LHCN-M2 (cell line): ENCODE results near the gene CHD6. TPM values are rescaled to one million over a fixed set of nuclear protein-coding genes. Genes with fewer than 3 reads are reported as not detected.
A peak's percentile ranks its signal among the peaks of the same experiment; 100 is the strongest.

Experiments
- DNase-seq: peaks from one replicate; pipeline ENCODE4 v3.0.0-alpha.2; 2012; ENCODE audit warnings: low read depth
- polyA plus RNA-seq: library from polyadenylated mRNA; unstranded; fragments of >200 nt; gene quantifications from one replicate; pipeline ENCODE4 v1.2.1, GENCODE V29; 2012; ENCODE audit warnings: missing spikeins
- total RNA-seq: library from RNA; depleted of rRNA; stranded (reverse); fragments of >200 nt; gene quantifications from 2 replicates; pipeline ENCODE4 v1.2.3, GENCODE V29; 2014; rRNA removed

Gene CHD6, protein sequence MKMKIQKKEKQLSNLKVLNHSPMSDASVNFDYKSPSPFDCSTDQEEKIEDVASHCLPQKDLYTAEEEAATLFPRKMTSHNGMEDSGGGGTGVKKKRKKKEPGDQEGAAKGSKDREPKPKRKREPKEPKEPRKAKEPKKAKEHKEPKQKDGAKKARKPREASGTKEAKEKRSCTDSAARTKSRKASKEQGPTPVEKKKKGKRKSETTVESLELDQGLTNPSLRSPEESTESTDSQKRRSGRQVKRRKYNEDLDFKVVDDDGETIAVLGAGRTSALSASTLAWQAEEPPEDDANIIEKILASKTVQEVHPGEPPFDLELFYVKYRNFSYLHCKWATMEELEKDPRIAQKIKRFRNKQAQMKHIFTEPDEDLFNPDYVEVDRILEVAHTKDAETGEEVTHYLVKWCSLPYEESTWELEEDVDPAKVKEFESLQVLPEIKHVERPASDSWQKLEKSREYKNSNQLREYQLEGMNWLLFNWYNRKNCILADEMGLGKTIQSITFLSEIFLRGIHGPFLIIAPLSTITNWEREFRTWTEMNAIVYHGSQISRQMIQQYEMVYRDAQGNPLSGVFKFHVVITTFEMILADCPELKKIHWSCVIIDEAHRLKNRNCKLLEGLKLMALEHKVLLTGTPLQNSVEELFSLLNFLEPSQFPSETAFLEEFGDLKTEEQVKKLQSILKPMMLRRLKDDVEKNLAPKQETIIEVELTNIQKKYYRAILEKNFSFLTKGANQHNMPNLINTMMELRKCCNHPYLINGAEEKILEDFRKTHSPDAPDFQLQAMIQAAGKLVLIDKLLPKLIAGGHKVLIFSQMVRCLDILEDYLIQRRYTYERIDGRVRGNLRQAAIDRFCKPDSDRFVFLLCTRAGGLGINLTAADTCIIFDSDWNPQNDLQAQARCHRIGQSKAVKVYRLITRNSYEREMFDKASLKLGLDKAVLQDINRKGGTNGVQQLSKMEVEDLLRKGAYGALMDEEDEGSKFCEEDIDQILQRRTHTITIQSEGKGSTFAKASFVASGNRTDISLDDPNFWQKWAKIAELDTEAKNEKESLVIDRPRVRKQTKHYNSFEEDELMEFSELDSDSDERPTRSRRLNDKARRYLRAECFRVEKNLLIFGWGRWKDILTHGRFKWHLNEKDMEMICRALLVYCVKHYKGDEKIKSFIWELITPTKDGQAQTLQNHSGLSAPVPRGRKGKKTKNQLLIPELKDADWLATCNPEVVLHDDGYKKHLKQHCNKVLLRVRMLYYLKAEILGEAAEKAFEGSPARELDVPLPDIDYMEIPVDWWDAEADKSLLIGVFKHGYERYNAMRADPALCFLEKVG (N-terminal part only)
- total RNA-seq, result 19.5 and 20.2 TPM in 2 replicates
- polyA plus RNA-seq, result 5.1 TPM

- DNase-seq, result peak; percentile 99
These were observed at the start of gene CHD6 for GRCh38 chr20:41617902-41618806. Gene CHD6 (minus strand): TSS chr20:41618377. CDS start chr20:41551337, 67,040 bp downstream.

DNA sequence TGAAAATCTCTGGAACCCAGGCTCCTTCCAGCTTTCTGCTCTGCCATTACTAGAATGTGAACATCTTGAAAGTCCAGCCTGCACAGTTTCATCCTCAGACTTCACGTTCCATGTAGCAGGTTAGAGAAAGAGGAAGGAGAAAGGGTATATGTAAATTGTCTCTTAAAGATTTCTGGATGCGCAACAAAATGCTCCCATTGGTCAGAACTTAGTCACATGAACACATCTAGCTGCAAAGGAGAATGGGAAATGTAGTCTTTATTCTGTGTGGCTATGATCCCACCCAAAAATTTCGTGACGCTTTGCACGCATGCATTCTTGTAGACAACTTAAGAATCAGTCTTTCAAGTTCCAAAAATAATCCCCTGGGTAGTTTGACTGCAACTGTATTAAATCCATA, 46.4 kb upstream of the CHD6 start:
- DNase-seq, result peak; percentile 8

DNA sequence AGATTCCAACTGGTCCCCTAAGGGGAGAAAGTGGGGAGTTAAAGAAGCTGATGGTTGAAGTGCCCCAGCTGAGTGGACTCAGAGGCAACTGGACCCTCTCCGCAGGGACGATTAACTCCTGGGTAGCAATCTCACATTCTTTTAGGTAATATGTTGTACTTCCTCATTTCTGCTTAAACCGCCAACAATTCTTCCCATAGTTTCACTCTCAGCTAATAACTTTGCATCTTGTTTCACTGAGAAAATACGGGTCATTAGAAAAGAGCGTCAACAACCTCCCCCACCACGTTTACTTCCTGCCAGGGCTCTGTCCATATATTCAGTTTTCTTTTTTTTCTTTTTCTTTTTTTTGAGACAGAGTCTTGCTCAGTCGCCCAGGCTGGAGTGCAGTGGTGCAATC, 39.5 kb upstream of the CHD6 start:
- no peak for DNase-seq

DNA sequence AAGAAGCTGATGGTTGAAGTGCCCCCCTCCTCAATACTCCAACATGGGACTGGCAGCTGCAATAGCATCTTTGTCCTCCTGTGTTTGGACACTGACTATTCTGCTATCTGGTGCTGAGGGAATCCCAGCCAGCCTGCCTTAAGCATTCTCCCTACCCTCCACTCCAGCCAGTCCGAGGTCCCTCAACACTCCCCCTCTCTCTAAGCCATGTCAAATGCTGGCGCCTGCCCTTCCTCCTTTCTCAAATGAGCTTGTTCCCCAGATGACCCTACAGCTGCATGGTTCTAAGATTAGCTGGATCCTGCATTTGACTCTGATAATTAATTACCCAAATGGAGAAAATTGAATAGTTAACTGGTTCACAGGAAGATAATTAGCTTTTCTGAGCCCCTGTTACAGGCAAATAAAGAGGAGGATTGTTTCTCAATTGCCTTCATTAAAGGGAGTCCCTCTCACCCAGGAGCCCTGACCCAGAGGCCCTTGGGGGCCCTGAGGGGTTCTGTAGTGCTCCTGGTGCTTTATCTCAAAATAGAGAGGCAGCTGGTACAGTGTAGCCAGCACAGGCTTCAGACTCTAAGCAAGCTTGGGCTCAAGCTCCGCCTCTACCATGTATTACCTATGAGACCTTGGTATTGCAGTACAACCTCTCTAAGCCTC, 37.9 kb upstream of the CHD6 start:
- no peak for DNase-seq

- DNase-seq, result peak; percentile 22
These were observed 36.7 kb upstream of the CHD6 start for GRCh38 chr20:41654884-41655283.

- no peak for DNase-seq
These were observed 36.1 kb upstream of the CHD6 start for GRCh38 chr20:41654292-41654691.

DNA sequence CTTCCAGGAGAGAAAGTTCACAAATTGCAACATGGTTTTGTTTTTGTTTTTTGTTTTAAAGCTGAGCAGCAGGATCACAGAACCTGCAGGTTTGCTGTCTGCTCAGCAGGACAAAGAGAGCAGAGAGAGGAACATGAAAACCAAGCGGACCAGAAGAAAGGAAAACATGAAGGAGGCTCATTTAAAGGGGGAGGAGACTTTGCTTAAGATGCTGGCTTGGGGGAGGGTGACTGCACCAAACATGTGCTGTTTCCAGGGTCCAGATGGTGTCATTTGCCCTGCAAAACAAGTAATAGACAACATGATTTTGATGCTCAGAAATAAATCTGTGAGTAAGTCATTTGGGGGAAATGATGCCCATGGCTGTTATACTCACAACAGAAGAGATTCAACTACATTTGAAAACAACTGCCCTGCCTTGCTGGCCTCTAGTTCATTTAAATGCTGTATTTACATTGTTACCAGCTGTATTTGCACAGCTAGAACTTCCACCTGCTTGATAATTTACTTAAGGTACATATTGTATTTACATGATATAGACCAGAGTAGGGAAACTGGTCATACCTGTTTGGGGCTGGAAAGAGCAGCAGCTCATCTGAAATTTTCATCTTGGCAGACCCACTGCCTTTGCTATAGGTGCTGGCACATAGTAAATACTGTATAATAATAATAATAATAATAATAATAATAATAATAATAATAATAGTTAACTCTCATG, 32.2 kb upstream of the CHD6 start:
- DNase-seq, result no peak

GRCh38 chr20:41649489-41649888, 31.3 kb upstream of the CHD6 start:
- DNase-seq, result no peak

DNA sequence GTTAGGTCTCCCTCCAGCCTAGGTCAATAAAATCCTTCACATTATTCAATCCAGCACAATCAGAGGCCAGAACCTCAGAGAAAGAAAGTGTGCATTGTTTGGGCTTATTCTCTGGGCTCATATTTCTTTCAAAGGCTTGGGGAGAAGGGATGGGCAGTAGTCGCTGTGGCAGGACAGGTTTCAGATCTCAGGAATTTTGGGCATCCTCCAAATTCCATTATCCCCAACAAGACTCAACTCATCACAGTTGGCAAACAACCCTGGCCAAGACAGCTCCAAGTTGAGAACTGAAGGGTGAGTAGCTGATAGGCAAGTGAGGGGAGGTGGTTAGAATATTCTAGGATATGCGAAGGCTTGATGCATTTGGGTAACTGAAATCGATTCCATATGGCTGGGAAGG, 27.2 kb upstream of the CHD6 start:
- no peak for DNase-seq

DNA sequence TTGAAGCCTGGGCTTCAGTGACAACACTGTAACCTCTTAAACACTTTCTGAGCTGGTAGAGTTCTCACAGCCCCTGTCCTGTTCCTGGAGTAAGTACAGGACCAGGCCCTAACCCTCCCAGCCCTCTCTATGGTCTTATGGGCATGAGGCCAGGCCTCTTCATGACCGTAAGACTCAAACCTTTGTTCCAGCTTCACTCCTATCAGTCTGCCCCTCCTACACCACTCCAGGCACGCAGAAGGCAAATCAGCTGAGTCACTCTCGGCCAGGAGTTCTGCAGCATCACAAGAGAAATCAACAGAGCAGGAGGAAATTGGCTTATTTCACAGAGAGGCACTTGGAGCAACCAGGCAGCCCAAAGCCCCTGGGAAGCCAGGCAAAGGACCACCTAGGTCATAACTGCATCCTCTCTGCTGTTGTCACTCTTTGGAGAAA, 25.3 kb upstream of the CHD6 start:
- DNase-seq, result peak; percentile 21

DNA sequence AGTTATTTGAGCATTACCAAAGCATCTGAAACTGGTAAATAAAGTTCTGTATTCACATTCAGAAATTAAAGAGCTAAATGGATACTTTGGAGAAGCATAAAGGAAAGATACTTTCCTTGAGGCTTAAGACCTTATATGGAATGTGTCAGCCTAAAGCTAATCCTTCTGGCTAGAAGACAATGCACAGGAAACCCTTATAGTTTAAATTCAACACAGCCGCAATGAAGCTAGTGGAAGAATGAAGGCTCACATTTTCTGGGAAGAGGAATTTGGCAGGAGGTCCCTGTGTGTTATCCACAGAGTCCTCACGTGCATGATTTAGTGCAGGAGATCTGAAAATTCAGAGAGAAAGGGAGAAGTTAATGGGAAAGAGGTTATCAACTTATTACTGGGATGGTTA, 21.5 kb upstream of the CHD6 start:
- no peak for DNase-seq

- no peak for DNase-seq
These were observed 20.3 kb upstream of the CHD6 start for GRCh38 chr20:41638456-41638855.

DNA sequence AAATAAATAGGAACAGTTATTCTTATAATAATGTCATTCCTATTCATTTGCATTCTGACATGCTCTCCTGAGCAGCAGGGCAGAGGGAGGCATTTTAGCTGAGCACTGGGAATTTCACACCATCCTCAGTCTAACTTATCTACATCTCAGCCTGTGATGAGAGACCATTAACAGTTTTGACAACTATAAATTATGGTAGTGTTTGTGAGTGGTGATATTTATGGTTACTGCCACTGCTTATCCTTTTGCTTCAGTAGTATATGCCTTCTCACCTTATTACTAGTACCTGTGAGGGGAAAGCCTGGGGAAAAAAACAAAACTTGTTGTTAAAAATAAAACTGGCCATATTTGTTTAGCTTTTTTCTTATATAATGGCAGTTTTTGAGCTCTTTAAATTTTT, 17.0 kb upstream of the CHD6 start:
- DNase-seq, result no peak

GRCh38 chr20:41632896-41633295, 14.7 kb upstream of the CHD6 start:
- DNase-seq, result peak; percentile 77

DNA sequence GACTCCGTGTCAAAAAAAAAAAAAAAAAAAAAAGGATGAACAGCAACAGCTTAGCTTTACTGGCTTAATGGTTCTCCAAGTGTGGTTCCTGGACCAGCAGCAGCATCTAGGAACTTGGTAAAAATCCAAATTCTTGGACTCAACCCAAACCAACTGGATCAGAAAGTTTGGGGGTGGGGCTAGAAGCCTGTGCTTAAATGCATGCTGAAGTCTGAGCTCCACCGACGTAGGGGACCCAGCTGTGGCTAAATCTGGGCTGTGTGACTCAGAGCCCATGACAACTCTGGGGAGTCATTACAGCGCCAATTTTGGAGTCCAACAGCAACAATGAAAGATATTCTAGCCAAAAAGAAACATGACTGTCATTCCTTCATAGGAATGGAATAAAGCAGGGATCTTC, 13.6 kb upstream of the CHD6 start:
- peak; percentile 83 for DNase-seq

DNA sequence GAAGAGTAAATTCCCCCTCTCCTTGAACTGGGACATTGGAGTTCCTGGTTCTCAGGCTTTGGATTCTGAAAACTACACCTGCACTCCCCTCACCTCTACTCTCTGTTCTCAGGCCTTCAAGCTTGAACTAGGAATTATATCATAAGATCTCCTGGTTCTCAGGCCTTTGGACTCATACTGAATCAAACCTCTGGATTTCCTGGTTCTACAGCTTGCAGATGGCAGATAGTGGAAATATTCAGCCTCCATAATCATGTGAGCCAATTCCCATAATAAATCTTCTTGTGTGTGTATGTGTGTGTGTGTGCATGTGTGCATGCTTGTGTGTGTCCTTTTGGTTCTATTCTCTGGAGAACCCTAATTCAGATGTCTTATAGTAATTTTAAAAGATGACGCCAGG, 12.7 kb upstream of the CHD6 start:
- DNase-seq, result no peak

- DNase-seq, result no peak
These were observed 9.6 kb upstream of the CHD6 start for GRCh38 chr20:41627611-41628244.

DNA sequence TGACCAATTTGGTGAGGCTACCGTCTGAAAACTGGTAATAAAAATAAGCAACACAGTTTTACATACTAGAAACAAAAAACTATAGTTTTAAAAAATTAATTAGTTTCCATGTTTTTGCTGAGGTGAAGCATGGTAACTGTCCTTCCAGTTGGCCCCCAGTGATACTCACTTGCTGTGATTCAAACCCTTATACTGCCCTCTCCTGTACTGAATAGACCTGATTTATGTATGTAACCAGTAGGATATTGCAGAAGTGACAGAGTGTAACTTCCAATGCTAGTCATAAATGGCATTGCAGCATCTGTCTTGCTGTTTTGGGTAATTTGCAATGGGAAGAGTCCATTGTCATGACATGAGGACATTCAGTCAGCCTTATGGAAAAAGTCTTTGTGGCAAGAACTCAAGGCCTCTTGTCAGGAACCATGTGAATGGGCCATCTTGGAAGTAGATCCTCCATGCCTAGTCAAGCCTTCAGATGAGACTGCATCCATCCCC, 8.9 kb upstream of the CHD6 start:
- peak; percentile 10 for DNase-seq
